DND-41 (cell line): ENCODE measurements around the gene ARHGAP15.

Source experiments
- CTCF ChIP-seq: IDR thresholded peaks from 2 replicates; pipeline ENCODE4 v1.5.1; 2012; ENCODE audit warnings: borderline replicate concordance, low read length, moderate library complexity, mild to moderate bottlenecking; ENCODE audit not compliant: poor library complexity, severe bottlenecking; ENCODE audit errors: extremely low read depth
- EZH2 ChIP-seq: IDR thresholded peaks from 3 replicates; pipeline ENCODE4 v1.6.1; 2012; ENCODE audit warnings: borderline replicate concordance, low read depth, mild to moderate bottlenecking, moderate library complexity, low read length, inconsistent platforms; ENCODE audit not compliant: severe bottlenecking

- TF ChIP-seq EZH2 = no peak
- TF ChIP-seq CTCF = peak; percentile 49
Observed at GRCh38 chr2:143575340-143575739, 446.1 kb downstream of the ARHGAP15 start.
